ENCODE measurements around the gene TBC1D14. TPM values are rescaled to one million over a fixed set of nuclear protein-coding genes. Genes with fewer than 3 reads are reported as not detected.

Gene TBC1D14
- total RNA-seq, 6 experiments from 2014 or later, result 14.1 to 34.8 (median 30.6) TPM

DNA sequence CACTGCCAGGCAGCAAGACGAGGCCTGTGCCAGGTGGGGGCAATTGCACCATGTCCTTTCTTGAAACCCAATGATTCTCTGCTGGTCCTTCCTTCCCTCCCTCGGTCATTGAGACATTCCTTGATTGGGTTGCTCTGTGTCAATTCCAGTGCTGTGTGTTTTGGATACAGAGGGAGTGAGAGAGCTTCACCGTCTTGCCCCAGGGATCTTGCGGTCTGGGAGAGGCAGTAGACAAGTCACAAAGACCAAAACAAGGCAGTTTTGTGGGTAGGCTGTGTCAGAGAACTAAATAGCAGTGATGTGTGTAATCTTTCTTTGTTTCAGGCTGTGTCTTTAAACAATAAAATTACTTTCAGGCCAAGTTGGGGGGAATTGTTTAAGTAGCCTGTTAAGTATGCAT, 94.7 kb downstream of the TBC1D14 start:
- WGBS (ENCODE audit: insufficient coverage, low coverage, low lambda C conversion rate, missing lambda C conversion rate), result 90% methylated on average over 4 of the region's 4 CpGs
- no peak for ATAC-seq
- H3K4me3 ChIP-seq, result no peak overlapping the region
- H3K27me3 ChIP-seq, result no peaks in the 10 kb centered on the region
- peaks cover 0 to 32% (median 9%) of the 10 kb centered on the region in 4 donors for H3K4me1 ChIP-seq
- no peaks in the 10 kb centered on the region for H3K9me3 ChIP-seq
- H3K36me3 ChIP-seq, result peaks cover 0 to 62% (median 20%) of the 10 kb centered on the region in 4 donors
- intact Hi-C loops (cut with DNase I), result no loop called here
- TF ChIP-seq, protein P1, sequence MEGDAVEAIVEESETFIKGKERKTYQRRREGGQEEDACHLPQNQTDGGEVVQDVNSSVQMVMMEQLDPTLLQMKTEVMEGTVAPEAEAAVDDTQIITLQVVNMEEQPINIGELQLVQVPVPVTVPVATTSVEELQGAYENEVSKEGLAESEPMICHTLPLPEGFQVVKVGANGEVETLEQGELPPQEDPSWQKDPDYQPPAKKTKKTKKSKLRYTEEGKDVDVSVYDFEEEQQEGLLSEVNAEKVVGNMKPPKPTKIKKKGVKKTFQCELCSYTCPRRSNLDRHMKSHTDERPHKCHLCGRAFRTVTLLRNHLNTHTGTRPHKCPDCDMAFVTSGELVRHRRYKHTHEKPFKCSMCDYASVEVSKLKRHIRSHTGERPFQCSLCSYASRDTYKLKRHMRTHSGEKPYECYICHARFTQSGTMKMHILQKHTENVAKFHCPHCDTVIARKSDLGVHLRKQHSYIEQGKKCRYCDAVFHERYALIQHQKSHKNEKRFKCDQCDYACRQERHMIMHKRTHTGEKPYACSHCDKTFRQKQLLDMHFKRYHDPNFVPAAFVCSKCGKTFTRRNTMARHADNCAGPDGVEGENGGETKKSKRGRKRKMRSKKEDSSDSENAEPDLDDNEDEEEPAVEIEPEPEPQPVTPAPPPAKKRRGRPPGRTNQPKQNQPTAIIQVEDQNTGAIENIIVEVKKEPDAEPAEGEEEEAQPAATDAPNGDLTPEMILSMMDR (IDR thresholded peaks at IDR 0.05), result no peak
- no peak for TF ChIP-seq POLR2A (IDR thresholded peaks at IDR 0.05)
- no peak for DNase-seq
- H3K27ac ChIP-seq, result no peak overlapping the region

DNA sequence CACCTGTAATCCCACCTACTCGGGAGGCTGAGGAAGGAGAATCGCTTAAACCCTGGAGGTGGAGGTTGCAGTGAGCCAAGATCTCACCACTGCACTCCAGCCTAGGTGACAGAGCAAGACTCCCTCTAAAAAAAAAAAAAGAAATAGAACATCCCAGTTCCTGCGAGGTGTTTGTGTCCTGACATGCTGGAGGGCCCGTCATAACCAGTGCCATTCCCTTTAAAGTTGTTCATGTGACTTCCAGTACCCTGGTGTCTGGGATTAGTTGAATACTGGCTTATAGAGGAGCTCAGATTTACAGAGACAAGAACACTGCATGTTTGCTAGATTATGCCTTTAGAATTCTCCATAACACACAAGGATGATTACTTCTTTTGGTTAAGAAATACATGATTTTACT, 95.9 kb downstream of the TBC1D14 start:
- Histone ChIP-seq H3K27me3 (no peaks in the 10 kb centered on the region), H3K4me3 (no peak overlapping the region), H3K36me3 (peaks cover 0 to 61% (median 13%) of the 10 kb centered on the region in 4 donors), H3K4me1 (peaks cover 0 to 26% (median 9%) of the 10 kb centered on the region in 4 donors), H3K9me3 (no peaks in the 10 kb centered on the region), H3K27ac (peak overlapping the region in 1 of 3 donors; percentile 18)
- ATAC-seq (no peak), DNase-seq (no peak)
- WGBS (ENCODE audit: insufficient coverage, low coverage, low lambda C conversion rate, missing lambda C conversion rate), result 100% methylated on average over 1 of the region's 4 CpGs
- no peak for TF ChIP-seq POLR2A (IDR thresholded peaks at IDR 0.05)
- TF ChIP-seq, protein P1 (IDR thresholded peaks at IDR 0.05), result no peak
- intact Hi-C loops (cut with DNase I), result no loop called here

GRCh38 chr4:7006411-7006810, 96.8 kb downstream of the TBC1D14 start:
- Histone ChIP-seq H3K27me3 (no peaks in the 10 kb centered on the region), H3K36me3 (peaks cover 0 to 61% (median 6%) of the 10 kb centered on the region in 4 donors), H3K27ac (peak overlapping the region in 2 of 3 donors; percentile 62 to 88), H3K9me3 (no peaks in the 10 kb centered on the region), H3K4me1 (peaks cover 0 to 26% (median 9%) of the 10 kb centered on the region in 4 donors), H3K4me3 (no peak overlapping the region)
- intact Hi-C loops (cut with DNase I), result no loop called here
- no peak for TF ChIP-seq POLR2A (IDR thresholded peaks at IDR 0.05)
- TF ChIP-seq, protein P1 (IDR thresholded peaks at IDR 0.05), result no peak
- WGBS (ENCODE audit: insufficient coverage, low coverage, low lambda C conversion rate, missing lambda C conversion rate), result 52% methylated on average over 3 of the region's 3 CpGs
- DNase-seq (no peak), ATAC-seq (no peak)

DNA sequence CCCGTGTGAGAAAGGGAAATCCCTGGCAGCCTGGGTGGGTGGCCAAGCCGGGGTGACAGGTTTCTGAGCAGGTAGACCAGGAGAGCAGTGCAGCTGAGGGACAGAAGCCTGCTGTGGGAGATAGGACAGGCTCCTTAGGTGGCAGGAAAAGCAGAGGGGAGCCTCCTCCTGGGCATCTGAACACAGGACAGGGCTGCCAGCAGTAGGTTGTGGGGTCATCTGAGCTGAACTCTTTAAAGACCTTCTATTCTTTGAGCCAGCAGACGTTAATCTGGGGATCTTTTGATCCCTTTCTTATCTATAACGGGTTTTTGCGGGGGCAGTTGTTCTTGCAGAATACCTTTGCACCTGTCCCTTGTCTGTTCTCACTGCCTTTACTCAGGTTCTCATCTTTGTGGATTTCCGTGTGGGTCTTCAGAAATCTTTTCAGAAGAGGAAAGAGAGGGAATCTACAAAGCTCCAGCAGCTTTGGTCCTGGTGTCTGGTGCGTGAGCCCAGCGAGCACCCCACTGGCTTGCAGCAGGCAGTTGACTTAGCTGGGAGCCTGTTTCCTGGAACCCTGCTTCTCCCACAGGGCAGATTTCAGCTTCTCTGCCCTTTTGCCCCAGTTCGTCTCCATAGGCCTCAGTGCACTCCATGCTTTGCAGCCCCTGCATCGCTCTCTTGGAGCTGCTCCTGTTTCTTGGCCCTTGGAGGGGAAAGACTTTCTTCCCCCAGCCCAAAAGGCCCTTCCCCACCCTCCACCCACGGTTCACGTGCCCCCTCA, 97.7 kb downstream of the TBC1D14 start:
- DNase-seq (peak in 1 of 3 donors; percentile 40), ATAC-seq (peak; percentile 69 to 79 (median 72))
- Histone ChIP-seq H3K4me1 (peaks cover 0 to 26% (median 9%) of the 10 kb centered on the region in 4 donors), H3K9me3 (no peaks in the 10 kb centered on the region), H3K27ac (peak overlapping the region in 2 of 3 donors; percentile 62 to 88), H3K36me3 (peaks cover 0 to 58% (median 5%) of the 10 kb centered on the region in 4 donors), H3K27me3 (no peaks in the 10 kb centered on the region), H3K4me3 (no peak overlapping the region)
- 33% methylated on average over 11 of the region's 12 CpGs for WGBS (ENCODE audit: insufficient coverage, low coverage, low lambda C conversion rate, missing lambda C conversion rate)
- TF ChIP-seq, protein P1 (IDR thresholded peaks at IDR 0.05), result no peak
- no peak for TF ChIP-seq POLR2A (IDR thresholded peaks at IDR 0.05)
- intact Hi-C loops (cut with DNase I), result no loop called here

All from right lobe of liver (tissue), 6 donors.